BE2C (cell line): ENCODE data around the gene EVI5.
"Not testable (repeated sequence)": the region's sequence is repeated elsewhere in the genome, so short reads cannot be mapped to it uniquely, and the experiment has no call there.

Experiments
- DNase-seq: peaks from one replicate; pipeline ENCODE4 v3.0.0-alpha.2; 2020
- H3K27me3 ChIP-seq: fragments of 250-450 bp; sonication (Bioruptor Pico); 2 replicates; pipeline ENCODE4 v1.5.1; 2020; ENCODE audit warnings: mild to moderate bottlenecking
- H3K36me3 ChIP-seq: fragments of 250-450 bp; sonication (Bioruptor Pico); 2 replicates; pipeline ENCODE4 v1.5.1; 2020; ENCODE audit warnings: mild to moderate bottlenecking
- H3K4me1 ChIP-seq: fragments of 250-450 bp; sonication (Bioruptor Pico); 2 replicates; pipeline ENCODE4 v1.5.1; 2020
- H3K4me3 ChIP-seq: 2 replicates; pipeline ENCODE4 v1.5.1; 2011; ENCODE audit warnings: low read depth, low read length
- H3K9me3 ChIP-seq: fragments of 250-450 bp; sonication (Bioruptor Pico); 2 replicates; pipeline ENCODE4 v1.5.1; 2020
- TF ChIP-seq, protein P1 (sequence below): IDR thresholded peaks from 2 replicates; pipeline ENCODE4 v1.5.1; 2012; ENCODE audit warnings: mild to moderate bottlenecking, low read depth, low read length

EVI5 gene

GRCh38 chr1:92749024-92749634 is 35.8 kb downstream of the EVI5 start:
- H3K4me3 ChIP-seq: no peak overlapping the region
- DNase-seq: peak; percentile 15
- H3K36me3 ChIP-seq: no peaks in the 10 kb centered on the region
- no peaks in the 10 kb centered on the region for H3K4me1 ChIP-seq
- TF ChIP-seq, protein P1, sequence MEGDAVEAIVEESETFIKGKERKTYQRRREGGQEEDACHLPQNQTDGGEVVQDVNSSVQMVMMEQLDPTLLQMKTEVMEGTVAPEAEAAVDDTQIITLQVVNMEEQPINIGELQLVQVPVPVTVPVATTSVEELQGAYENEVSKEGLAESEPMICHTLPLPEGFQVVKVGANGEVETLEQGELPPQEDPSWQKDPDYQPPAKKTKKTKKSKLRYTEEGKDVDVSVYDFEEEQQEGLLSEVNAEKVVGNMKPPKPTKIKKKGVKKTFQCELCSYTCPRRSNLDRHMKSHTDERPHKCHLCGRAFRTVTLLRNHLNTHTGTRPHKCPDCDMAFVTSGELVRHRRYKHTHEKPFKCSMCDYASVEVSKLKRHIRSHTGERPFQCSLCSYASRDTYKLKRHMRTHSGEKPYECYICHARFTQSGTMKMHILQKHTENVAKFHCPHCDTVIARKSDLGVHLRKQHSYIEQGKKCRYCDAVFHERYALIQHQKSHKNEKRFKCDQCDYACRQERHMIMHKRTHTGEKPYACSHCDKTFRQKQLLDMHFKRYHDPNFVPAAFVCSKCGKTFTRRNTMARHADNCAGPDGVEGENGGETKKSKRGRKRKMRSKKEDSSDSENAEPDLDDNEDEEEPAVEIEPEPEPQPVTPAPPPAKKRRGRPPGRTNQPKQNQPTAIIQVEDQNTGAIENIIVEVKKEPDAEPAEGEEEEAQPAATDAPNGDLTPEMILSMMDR: peak; percentile 74
- no peaks in the 10 kb centered on the region for H3K9me3 ChIP-seq
- no peaks in the 10 kb centered on the region for H3K27me3 ChIP-seq

GRCh38 chr1:92748138-92748537 is 36.8 kb downstream of the EVI5 start:
- TF ChIP-seq, protein P1: no peak
- Histone ChIP-seq H3K4me3 (no peak overlapping the region), H3K36me3 (no peaks in the 10 kb centered on the region), H3K27me3 (no peaks in the 10 kb centered on the region), H3K4me1 (no peaks in the 10 kb centered on the region), H3K9me3 (no peaks in the 10 kb centered on the region)
- DNase-seq: no peak

GRCh38 chr1:92747735-92748134 is 37.2 kb downstream of the EVI5 start:
- H3K27me3 ChIP-seq: no peaks in the 10 kb centered on the region
- DNase-seq: no peak
- no peak overlapping the region for H3K4me3 ChIP-seq
- H3K4me1 ChIP-seq: no peaks in the 10 kb centered on the region
- no peaks in the 10 kb centered on the region for H3K9me3 ChIP-seq
- no peaks in the 10 kb centered on the region for H3K36me3 ChIP-seq
- TF ChIP-seq, protein P1: no peak

DNA sequence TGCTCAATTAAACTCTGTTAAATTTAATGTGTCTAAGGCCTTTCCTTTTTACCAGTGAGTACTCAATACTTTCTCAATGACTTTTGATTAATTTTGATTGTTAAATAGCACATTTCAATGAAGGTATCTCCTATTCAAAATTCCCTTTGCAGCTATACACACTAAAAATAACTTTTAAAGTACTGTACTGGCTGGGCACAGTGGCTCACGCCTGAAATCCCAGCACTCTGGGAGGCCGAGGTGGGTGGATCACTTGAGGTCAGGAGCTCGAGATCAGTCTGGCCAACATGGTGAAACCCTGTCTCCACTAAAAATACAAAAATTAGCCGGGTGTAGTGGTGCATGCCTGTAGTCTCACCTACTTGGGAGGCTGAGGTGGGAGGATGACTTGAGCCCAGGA is 38.7 kb downstream of the EVI5 start:
- not testable (repeated sequence) for DNase-seq, H3K4me3 ChIP-seq, H3K4me1 ChIP-seq, H3K27me3 ChIP-seq, H3K9me3 ChIP-seq, H3K36me3 ChIP-seq

DNA sequence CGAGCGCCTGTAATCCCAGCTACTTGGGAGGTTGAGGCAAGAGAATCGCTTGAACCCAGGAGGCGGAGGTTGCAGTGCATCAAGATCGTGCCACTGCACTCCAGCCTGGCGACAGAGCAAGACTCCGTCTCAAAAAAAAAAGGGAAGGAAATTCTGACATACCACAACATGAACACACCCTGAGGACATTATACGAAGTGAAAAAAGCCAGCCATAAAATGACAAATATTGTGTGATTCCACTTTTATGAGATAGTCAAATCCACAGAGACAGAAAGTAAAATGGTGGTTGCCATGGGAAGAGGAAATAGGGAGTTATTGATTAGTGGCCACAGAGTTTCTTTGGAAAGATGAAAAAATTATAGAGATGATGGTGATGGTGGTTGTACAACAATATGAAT is 41.7 kb downstream of the EVI5 start:
- no peaks in the 10 kb centered on the region for H3K27me3 ChIP-seq
- no peak for DNase-seq
- no peak overlapping the region for H3K4me3 ChIP-seq
- H3K4me1 ChIP-seq: no peaks in the 10 kb centered on the region
- H3K36me3 ChIP-seq: no peaks in the 10 kb centered on the region
- TF ChIP-seq, protein P1: no peak
- no peaks in the 10 kb centered on the region for H3K9me3 ChIP-seq

GRCh38 chr1:92739669-92740524 is 45.0 kb downstream of the EVI5 start:
- no peaks in the 10 kb centered on the region for H3K9me3 ChIP-seq
- no peaks in the 10 kb centered on the region for H3K36me3 ChIP-seq
- DNase-seq: no peak
- H3K4me3 ChIP-seq: no peak overlapping the region
- H3K27me3 ChIP-seq: no peaks in the 10 kb centered on the region
- TF ChIP-seq, protein P1: no peak
- no peaks in the 10 kb centered on the region for H3K4me1 ChIP-seq
